WTC11 (cell line): ENCODE measurements around the gene BMP7.

Experiments
- CREB1 ChIP-seq: sonication (generic); formaldehyde crosslinking; IDR thresholded peaks from 2 replicates; pipeline ENCODE4 v1.8.0; 2023; ENCODE audit warnings: mild to moderate bottlenecking, missing genetic modification reagents
- CREM ChIP-seq: sonication (generic); formaldehyde crosslinking; IDR thresholded peaks from 2 replicates; pipeline ENCODE4 v1.8.1; 2022; ENCODE audit warnings: mild to moderate bottlenecking, missing genetic modification reagents, moderate library complexity
- CTCF ChIP-seq: fragments of 200-600 bp; IDR thresholded peaks from 2 replicates; pipeline ENCODE4 v1.8.0; 2022; ENCODE audit warnings: antibody characterized with exemption
- EMX1 ChIP-seq: fragments of 250-450 bp; sonication (Bioruptor Pico); IDR thresholded peaks from 2 replicates; pipeline ENCODE4 v1.8.0; 2021; ENCODE audit warnings: mild to moderate bottlenecking
- FOXK1 ChIP-seq: sonication (generic); formaldehyde crosslinking; IDR thresholded peaks from 2 replicates; pipeline ENCODE4 v1.8.0; 2022; ENCODE audit warnings: mild to moderate bottlenecking, moderate library complexity, missing genetic modification reagents
- NFE2L1 ChIP-seq: sonication (generic); formaldehyde crosslinking; IDR thresholded peaks from 2 replicates; pipeline ENCODE4 v1.8.1; 2023; ENCODE audit warnings: missing genetic modification reagents
- NR2C2 ChIP-seq: sonication (generic); formaldehyde crosslinking; IDR thresholded peaks from 2 replicates; pipeline ENCODE4 v1.8.0; 2022; ENCODE audit warnings: mild to moderate bottlenecking, missing genetic modification reagents
- PRDM15 ChIP-seq: sonication (generic); formaldehyde crosslinking; IDR thresholded peaks from 2 replicates; pipeline ENCODE4 v1.8.0; 2022; ENCODE audit warnings: missing genetic modification reagents
- TEAD4 ChIP-seq: sonication (generic); formaldehyde crosslinking; IDR thresholded peaks from 2 replicates; pipeline ENCODE4 v1.8.0; 2022; ENCODE audit warnings: mild to moderate bottlenecking, missing genetic modification reagents
- ZBTB21 ChIP-seq: sonication (generic); formaldehyde crosslinking; IDR thresholded peaks from 2 replicates; pipeline ENCODE4 v1.8.1; 2023; ENCODE audit warnings: mild to moderate bottlenecking, missing genetic modification reagents, borderline replicate concordance
- ZNF232 ChIP-seq: sonication (generic); formaldehyde crosslinking; IDR thresholded peaks from 2 replicates; pipeline ENCODE4 v1.8.0; 2022; ENCODE audit warnings: mild to moderate bottlenecking, missing genetic modification reagents
- TF ChIP-seq, protein P1 (sequence below): fragments of 250-450 bp; sonication (Bioruptor Pico); IDR thresholded peaks from 2 replicates; pipeline ENCODE4 v1.9.0; 2021; ENCODE audit warnings: mild to moderate bottlenecking
- TF ChIP-seq, protein P2 (sequence below): fragments of 250-450 bp; sonication (Bioruptor Pico); IDR thresholded peaks from 2 replicates; pipeline ENCODE4 v1.8.0; 2021; ENCODE audit warnings: mild to moderate bottlenecking
- TF ChIP-seq, protein P3 (sequence below): sonication (generic); formaldehyde crosslinking; IDR thresholded peaks from 2 replicates; pipeline ENCODE4 v1.8.1; 2023; ENCODE audit warnings: mild to moderate bottlenecking, missing genetic modification reagents, moderate library complexity

GRCh38 chr20:57214427-57214826, 52.0 kb downstream of the BMP7 start:
- TF ChIP-seq CTCF (no peak), CREM (CRISPR knock-in tag) (no peak), ZBTB21 (CRISPR knock-in tag) (no peak), PRDM15 (CRISPR knock-in tag) (no peak), NR2C2 (CRISPR knock-in tag) (no peak), EMX1 (CRISPR knock-in tag) (no peak), ZNF232 (CRISPR knock-in tag) (no peak), FOXK1 (CRISPR knock-in tag) (no peak), CREB1 (CRISPR knock-in tag) (no peak), TEAD4 (CRISPR knock-in tag) (no peak), NFE2L1 (no peak)
- TF ChIP-seq, protein P1, sequence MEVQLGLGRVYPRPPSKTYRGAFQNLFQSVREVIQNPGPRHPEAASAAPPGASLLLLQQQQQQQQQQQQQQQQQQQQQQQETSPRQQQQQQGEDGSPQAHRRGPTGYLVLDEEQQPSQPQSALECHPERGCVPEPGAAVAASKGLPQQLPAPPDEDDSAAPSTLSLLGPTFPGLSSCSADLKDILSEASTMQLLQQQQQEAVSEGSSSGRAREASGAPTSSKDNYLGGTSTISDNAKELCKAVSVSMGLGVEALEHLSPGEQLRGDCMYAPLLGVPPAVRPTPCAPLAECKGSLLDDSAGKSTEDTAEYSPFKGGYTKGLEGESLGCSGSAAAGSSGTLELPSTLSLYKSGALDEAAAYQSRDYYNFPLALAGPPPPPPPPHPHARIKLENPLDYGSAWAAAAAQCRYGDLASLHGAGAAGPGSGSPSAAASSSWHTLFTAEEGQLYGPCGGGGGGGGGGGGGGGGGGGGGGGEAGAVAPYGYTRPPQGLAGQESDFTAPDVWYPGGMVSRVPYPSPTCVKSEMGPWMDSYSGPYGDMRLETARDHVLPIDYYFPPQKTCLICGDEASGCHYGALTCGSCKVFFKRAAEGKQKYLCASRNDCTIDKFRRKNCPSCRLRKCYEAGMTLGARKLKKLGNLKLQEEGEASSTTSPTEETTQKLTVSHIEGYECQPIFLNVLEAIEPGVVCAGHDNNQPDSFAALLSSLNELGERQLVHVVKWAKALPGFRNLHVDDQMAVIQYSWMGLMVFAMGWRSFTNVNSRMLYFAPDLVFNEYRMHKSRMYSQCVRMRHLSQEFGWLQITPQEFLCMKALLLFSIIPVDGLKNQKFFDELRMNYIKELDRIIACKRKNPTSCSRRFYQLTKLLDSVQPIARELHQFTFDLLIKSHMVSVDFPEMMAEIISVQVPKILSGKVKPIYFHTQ: no peak
- TF ChIP-seq, protein P2, sequence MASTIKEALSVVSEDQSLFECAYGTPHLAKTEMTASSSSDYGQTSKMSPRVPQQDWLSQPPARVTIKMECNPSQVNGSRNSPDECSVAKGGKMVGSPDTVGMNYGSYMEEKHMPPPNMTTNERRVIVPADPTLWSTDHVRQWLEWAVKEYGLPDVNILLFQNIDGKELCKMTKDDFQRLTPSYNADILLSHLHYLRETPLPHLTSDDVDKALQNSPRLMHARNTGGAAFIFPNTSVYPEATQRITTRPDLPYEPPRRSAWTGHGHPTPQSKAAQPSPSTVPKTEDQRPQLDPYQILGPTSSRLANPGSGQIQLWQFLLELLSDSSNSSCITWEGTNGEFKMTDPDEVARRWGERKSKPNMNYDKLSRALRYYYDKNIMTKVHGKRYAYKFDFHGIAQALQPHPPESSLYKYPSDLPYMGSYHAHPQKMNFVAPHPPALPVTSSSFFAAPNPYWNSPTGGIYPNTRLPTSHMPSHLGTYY (CRISPR knock-in tag): no peak
- TF ChIP-seq, protein P3, sequence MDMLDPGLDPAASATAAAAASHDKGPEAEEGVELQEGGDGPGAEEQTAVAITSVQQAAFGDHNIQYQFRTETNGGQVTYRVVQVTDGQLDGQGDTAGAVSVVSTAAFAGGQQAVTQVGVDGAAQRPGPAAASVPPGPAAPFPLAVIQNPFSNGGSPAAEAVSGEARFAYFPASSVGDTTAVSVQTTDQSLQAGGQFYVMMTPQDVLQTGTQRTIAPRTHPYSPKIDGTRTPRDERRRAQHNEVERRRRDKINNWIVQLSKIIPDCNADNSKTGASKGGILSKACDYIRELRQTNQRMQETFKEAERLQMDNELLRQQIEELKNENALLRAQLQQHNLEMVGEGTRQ (CRISPR knock-in tag): no peak
